GM20000 (cell line): Measurements from ENCODE around the gene CPNE9.

Experiments
- DNase-seq: peaks from one replicate; pipeline ENCODE4 v3.0.0; 2012; ENCODE audit warnings: low spot score
- CTCF ChIP-seq: IDR thresholded peaks from 2 replicates; pipeline ENCODE4 v1.5.1; 2012; ENCODE audit warnings: mild to moderate bottlenecking, control low read depth; ENCODE audit errors: extremely low read depth, missing control alignments

Gene CPNE9

GRCh38 chr3:9703240-9703639 lies 393 bp upstream of the CPNE9 start:
- DNase-seq = no peak

GRCh38 chr3:9704347-9705322 lies 1.0 kb downstream of the CPNE9 start:
- peak; percentile 68 for DNase-seq
- no peak for TF ChIP-seq CTCF

More at GRCh38 chr3:9703240-9703639, 393 bp upstream of the CPNE9 start:
- TF ChIP-seq CTCF = no peak

GRCh38 chr3:9710174-9710739 lies 6.6 kb downstream of the CPNE9 start:
- TF ChIP-seq CTCF = no peak
- no peak for DNase-seq

GRCh38 chr3:9712415-9712814 lies 8.8 kb downstream of the CPNE9 start:
- DNase-seq = no peak
- no peak for TF ChIP-seq CTCF

GRCh38 chr3:9713142-9713541 lies 9.5 kb downstream of the CPNE9 start:
- DNase-seq = no peak
- no peak for TF ChIP-seq CTCF

- TF ChIP-seq CTCF = no peak
- DNase-seq = no peak
These were observed 11.5 kb downstream of the CPNE9 start for GRCh38 chr3:9715136-9715535.

- DNase-seq = no peak
- TF ChIP-seq CTCF = no peak
These were observed 12.3 kb downstream of the CPNE9 start for GRCh38 chr3:9715764-9716437.
